ENCODE measurements around the gene PTPRG. TPM values are rescaled to one million over a fixed set of nuclear protein-coding genes. Genes with fewer than 3 reads are reported as not detected.

Gene PTPRG
- total and polyA plus RNA-seq, 2 experiments from 2014 or later: 8.5 to 34.9 TPM

GRCh38 chr3:61919371-61919770 lies 358.0 kb downstream of the PTPRG start:
- TF ChIP-seq EZH2 (IDR thresholded peaks at IDR 0.05; ENCODE audit: borderline replicate concordance) (no peak), CTCF (IDR thresholded peaks at IDR 0.05; ENCODE audit: poor library complexity) (no peak), EZH2phosphoT487 (IDR thresholded peaks at IDR 0.05; ENCODE audit: low read depth, severe bottlenecking, unreplicated experiment) (no peak)
- DNase-seq (ENCODE audit: low spot score): no peak
- no peaks in the 10 kb centered on the region for H3K4me1 ChIP-seq (ENCODE audit: insufficient read depth)
- no peaks in the 10 kb centered on the region for H4K20me1 ChIP-seq (ENCODE audit: insufficient read depth, poor library complexity, severe bottlenecking)
- H3K27ac ChIP-seq: no peak overlapping the region
- no peaks in the 10 kb centered on the region for H3K9me2 ChIP-seq (replicated peaks; ENCODE audit: insufficient read depth)
- H3K79me2 ChIP-seq: peaks cover 6% of the 10 kb centered on the region
- H3K4me3 ChIP-seq: no peak overlapping the region
- H3K27me3 ChIP-seq: no peaks in the 10 kb centered on the region
- no peaks in the 10 kb centered on the region for H3K36me3 ChIP-seq (replicated peaks; ENCODE audit: insufficient read depth, low read depth)
- WGBS (ENCODE audit: low lambda C conversion rate, missing lambda C conversion rate): 84% methylated on average over 4 of the region's 4 CpGs
- H2AFZ ChIP-seq: no peak overlapping the region
- H3K4me2 ChIP-seq: no peak overlapping the region
- no peaks in the 10 kb centered on the region for H3K9me3 ChIP-seq (ENCODE audit: low read depth)

GRCh38 chr3:61922118-61922517 lies 360.7 kb downstream of the PTPRG start:
- peaks cover 6% of the 10 kb centered on the region for H3K79me2 ChIP-seq
- no peaks in the 10 kb centered on the region for H3K9me3 ChIP-seq (ENCODE audit: low read depth)
- no peak for DNase-seq (ENCODE audit: low spot score)
- no peak overlapping the region for H3K4me3 ChIP-seq
- H3K27me3 ChIP-seq: no peaks in the 10 kb centered on the region
- H3K4me2 ChIP-seq: no peak overlapping the region
- no peaks in the 10 kb centered on the region for H3K4me1 ChIP-seq (ENCODE audit: insufficient read depth)
- no peaks in the 10 kb centered on the region for H3K36me3 ChIP-seq (replicated peaks; ENCODE audit: insufficient read depth, low read depth)
- TF ChIP-seq CTCF (IDR thresholded peaks at IDR 0.05; ENCODE audit: poor library complexity): no peak
- no peak for TF ChIP-seq EZH2phosphoT487 (IDR thresholded peaks at IDR 0.05; ENCODE audit: low read depth, severe bottlenecking, unreplicated experiment)
- no peak for TF ChIP-seq EZH2 (IDR thresholded peaks at IDR 0.05; ENCODE audit: borderline replicate concordance)
- no peak overlapping the region for H2AFZ ChIP-seq
- H4K20me1 ChIP-seq (ENCODE audit: insufficient read depth, poor library complexity, severe bottlenecking): no peaks in the 10 kb centered on the region
- no peak overlapping the region for H3K27ac ChIP-seq
- H3K9me2 ChIP-seq (replicated peaks; ENCODE audit: insufficient read depth): no peaks in the 10 kb centered on the region
- WGBS (ENCODE audit: low lambda C conversion rate, missing lambda C conversion rate): 81% methylated on average over 5 of the region's 5 CpGs

- no peak overlapping the region for H3K4me3 ChIP-seq
- no peak overlapping the region for H3K27ac ChIP-seq
- H3K27me3 ChIP-seq: no peaks in the 10 kb centered on the region
- H3K79me2 ChIP-seq: peaks cover 6% of the 10 kb centered on the region
- H2AFZ ChIP-seq: no peak overlapping the region
- WGBS (ENCODE audit: low lambda C conversion rate, missing lambda C conversion rate): 84% methylated on average over 4 of the region's 4 CpGs
- no peak for DNase-seq (ENCODE audit: low spot score)
- no peak overlapping the region for H3K4me2 ChIP-seq
- H3K4me1 ChIP-seq (ENCODE audit: insufficient read depth): no peaks in the 10 kb centered on the region
- no peaks in the 10 kb centered on the region for H3K9me3 ChIP-seq (ENCODE audit: low read depth)
- H3K36me3 ChIP-seq (replicated peaks; ENCODE audit: insufficient read depth, low read depth): no peaks in the 10 kb centered on the region
- no peaks in the 10 kb centered on the region for H4K20me1 ChIP-seq (ENCODE audit: insufficient read depth, poor library complexity, severe bottlenecking)
- no peak for TF ChIP-seq CTCF (IDR thresholded peaks at IDR 0.05; ENCODE audit: poor library complexity)
- TF ChIP-seq EZH2phosphoT487 (IDR thresholded peaks at IDR 0.05; ENCODE audit: low read depth, severe bottlenecking, unreplicated experiment): no peak
- TF ChIP-seq EZH2 (IDR thresholded peaks at IDR 0.05; ENCODE audit: borderline replicate concordance): no peak
- H3K9me2 ChIP-seq (replicated peaks; ENCODE audit: insufficient read depth): no peaks in the 10 kb centered on the region
Measured at GRCh38 chr3:61924090-61924735, 362.8 kb downstream of the PTPRG start.
